ENCODE results near the gene LIPT2.

LIPT2 gene

DNA sequence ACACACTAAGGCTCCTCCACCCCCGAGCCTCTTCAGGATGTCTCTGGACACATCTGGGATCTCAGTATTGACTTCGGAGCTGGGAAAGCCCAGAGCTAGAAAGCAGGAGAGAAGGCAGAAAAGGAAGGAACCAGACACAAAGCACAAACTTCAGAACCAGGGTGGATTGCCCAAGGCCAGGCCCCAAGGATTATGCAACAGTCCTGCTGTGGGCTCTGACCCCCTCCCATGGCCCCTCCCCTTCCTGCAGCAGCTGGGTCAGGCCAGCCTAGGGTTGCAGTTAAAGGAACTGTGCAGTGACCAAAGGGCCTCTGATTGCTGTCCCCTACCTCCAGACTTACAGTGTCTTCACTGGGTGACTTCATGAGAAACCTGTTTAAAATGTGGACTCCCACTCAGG is 31.5 kb downstream of the LIPT2 start:
- H3K4me3 ChIP-seq (ENCODE audit: low read depth, low read length), result peak overlapping the region; percentile 37
- TF ChIP-seq, protein P1, sequence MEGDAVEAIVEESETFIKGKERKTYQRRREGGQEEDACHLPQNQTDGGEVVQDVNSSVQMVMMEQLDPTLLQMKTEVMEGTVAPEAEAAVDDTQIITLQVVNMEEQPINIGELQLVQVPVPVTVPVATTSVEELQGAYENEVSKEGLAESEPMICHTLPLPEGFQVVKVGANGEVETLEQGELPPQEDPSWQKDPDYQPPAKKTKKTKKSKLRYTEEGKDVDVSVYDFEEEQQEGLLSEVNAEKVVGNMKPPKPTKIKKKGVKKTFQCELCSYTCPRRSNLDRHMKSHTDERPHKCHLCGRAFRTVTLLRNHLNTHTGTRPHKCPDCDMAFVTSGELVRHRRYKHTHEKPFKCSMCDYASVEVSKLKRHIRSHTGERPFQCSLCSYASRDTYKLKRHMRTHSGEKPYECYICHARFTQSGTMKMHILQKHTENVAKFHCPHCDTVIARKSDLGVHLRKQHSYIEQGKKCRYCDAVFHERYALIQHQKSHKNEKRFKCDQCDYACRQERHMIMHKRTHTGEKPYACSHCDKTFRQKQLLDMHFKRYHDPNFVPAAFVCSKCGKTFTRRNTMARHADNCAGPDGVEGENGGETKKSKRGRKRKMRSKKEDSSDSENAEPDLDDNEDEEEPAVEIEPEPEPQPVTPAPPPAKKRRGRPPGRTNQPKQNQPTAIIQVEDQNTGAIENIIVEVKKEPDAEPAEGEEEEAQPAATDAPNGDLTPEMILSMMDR (conservative IDR thresholded peaks at IDR 0.05; ENCODE audit: low read depth, low read length), result no peak
- peak; percentile 78 for DNase-seq (ENCODE audit: low read depth)

DNA sequence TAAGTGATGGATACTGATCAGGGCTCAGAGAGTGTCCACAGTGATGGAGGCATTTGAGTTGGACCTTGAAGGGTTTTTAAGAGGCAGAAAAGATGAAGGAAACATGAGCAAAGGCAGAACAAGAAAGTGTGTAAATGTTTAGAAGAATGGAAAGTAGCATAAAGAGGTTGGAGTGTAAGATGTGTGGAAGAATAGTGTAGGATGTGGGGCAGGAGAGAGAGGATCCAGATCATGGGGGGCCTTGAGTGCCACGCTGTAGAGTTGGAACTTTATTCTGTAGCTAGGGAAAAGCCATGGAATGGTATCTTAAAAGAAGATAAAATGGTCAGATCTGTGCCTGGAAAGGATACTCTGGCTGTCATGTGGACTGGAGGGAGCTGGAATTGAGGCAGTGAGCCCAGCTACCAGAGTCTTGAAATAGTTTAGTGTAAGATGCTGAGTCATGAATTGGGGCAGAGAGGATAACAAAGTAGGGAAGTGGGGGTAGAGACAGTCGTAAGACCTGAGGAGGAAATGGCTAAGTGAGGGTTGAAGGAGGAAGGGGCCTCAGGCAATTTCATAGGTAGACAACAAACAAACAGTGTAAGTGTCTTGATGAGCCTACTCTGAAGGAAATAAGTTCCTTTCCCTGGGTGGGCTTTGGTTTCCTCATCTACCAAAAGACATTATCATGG is 32.9 kb downstream of the LIPT2 start:
- no peak overlapping the region for H3K4me3 ChIP-seq (ENCODE audit: low read depth, low read length)
- DNase-seq (ENCODE audit: low read depth), result peak; percentile 72
- TF ChIP-seq, protein P1 (conservative IDR thresholded peaks at IDR 0.05; ENCODE audit: low read depth, low read length), result no peak

DNA sequence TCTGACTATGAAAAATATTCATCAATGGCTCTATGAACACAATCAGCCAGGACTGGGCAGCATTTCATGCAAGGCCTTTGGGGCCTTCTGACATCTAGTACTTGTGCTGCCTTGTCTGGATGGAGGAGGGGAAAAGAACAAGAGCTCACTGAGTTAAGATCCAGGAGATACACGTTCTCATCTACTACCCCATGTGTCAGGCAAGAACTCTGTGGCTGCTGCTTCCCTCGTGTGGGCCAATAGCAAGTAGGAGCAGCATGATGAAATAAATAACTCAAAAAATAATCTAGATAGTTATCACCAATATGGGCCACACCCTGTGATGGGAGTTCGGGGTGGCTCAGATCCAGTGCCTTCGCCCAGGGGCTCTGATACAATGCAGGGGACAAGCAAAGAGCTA is 33.5 kb downstream of the LIPT2 start:
- no peak for DNase-seq (ENCODE audit: low read depth)
- TF ChIP-seq, protein P1 (conservative IDR thresholded peaks at IDR 0.05; ENCODE audit: low read depth, low read length), result no peak
- no peak overlapping the region for H3K4me3 ChIP-seq (ENCODE audit: low read depth, low read length)

DNA sequence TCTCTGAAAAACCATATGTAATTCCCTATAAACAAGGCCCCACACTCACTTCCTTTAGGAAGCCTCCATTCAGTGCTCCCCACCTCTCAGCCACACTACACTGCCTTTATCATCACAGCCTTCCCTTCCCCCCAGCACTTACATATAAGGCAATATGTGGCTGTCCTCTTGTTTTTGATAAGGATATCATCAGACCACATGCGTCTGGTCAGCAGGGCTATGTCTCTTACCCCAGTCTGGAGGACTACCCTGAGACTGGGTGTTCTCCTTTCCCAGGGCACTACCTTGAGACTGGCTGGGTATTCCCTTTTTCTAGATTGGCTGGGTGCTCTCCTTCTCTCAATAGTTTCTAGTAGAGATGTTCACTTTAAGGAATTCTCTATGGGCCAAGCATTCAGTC is 33.9 kb downstream of the LIPT2 start:
- DNase-seq (ENCODE audit: low read depth), result no peak
- no peak overlapping the region for H3K4me3 ChIP-seq (ENCODE audit: low read depth, low read length)
- TF ChIP-seq, protein P1 (conservative IDR thresholded peaks at IDR 0.05; ENCODE audit: low read depth, low read length), result no peak

DNA sequence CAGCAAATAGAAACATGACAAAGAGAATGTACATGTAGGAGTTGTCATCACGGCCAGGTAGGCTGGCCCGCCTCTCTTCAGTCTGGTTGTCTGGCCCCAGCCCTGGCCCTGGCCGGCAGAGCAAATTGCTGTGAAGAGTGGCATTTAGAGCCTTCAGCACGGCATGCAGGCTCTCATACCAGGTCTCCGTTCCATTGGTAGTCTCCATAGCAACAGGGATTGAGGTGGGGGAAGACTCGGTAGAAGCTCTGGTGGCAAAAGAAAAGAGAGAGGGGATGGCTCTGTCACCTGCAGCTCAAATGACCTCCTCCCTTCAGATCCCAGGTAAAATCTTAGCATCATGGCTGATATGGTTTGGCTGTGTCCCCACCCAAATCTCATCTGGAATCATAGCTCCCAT is 36.2 kb downstream of the LIPT2 start:
- DNase-seq (ENCODE audit: low read depth), result no peak
- TF ChIP-seq, protein P1 (conservative IDR thresholded peaks at IDR 0.05; ENCODE audit: low read depth, low read length), result no peak
- H3K4me3 ChIP-seq (ENCODE audit: low read depth, low read length), result no peak overlapping the region

DNA sequence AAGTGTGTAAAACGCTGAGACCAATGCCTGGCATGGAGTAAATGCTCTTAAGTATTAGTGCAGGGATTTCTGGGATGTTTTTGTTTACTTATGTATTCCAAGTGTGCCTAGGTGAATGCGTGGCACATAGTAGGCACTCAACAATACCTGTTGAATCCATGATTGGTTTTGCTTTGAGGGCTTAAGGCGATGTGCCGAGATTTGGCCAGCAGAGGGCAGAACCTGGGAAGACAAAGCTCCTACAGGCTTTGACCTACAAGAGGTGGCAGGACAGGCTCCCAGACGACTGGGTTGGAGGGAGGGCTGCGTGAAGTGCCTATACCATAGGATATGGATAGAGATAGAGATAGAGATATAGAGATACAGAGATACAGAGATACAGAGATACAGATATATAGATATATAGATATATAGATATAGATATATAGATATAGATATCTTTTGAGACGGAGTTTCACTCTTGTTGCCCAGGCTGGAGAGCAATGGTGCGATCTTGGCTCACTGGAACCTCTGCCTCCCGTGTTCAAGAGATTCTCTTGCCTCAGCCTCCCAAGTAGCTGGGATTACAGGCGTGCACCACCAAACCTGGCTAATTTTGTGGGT is 40.0 kb downstream of the LIPT2 start:
- DNase-seq (ENCODE audit: low read depth), result peak; percentile 82
- H3K4me3 ChIP-seq (ENCODE audit: low read depth, low read length), result no peak overlapping the region
- TF ChIP-seq, protein P1 (conservative IDR thresholded peaks at IDR 0.05; ENCODE audit: low read depth, low read length), result peak; percentile 90

DNA sequence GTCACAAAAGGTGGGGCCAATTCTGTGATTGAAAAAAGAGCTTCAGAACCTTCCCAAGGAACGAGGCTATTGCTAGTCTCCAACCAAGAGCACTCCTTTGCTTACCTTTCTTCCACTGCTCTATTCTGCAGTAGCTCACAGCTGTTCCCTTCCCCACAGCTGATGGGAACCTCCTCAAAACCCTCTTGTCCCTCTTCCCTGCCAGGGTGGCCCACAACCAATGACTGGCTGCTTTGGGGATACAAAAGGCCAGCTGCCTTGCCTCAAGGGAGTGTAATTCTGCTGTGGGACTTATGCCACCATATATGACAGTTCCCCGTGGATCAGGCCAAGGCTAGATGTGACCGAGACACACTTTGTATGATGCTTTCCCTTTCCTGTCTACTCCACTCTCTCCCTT is 41.2 kb downstream of the LIPT2 start:
- TF ChIP-seq, protein P1 (conservative IDR thresholded peaks at IDR 0.05; ENCODE audit: low read depth, low read length), result no peak
- H3K4me3 ChIP-seq (ENCODE audit: low read depth, low read length), result no peak overlapping the region
- DNase-seq (ENCODE audit: low read depth), result no peak
